GM18505 (cell line): ENCODE results near the gene OS9.

Experiments
- ATAC-seq: cut with Tn5 transposase; IDR thresholded peaks from one replicate; pipeline ENCODE4 v1.9.1; 2021; ENCODE audit not compliant: unreplicated experiment
- POLR2A ChIP-seq: IDR thresholded peaks from 4 replicates; pipeline ENCODE4 v1.6.1; 2011; ENCODE audit warnings: borderline replicate concordance; ENCODE audit not compliant: insufficient read depth, insufficient read length; ENCODE audit errors: extremely low read depth

The OS9 gene

DNA sequence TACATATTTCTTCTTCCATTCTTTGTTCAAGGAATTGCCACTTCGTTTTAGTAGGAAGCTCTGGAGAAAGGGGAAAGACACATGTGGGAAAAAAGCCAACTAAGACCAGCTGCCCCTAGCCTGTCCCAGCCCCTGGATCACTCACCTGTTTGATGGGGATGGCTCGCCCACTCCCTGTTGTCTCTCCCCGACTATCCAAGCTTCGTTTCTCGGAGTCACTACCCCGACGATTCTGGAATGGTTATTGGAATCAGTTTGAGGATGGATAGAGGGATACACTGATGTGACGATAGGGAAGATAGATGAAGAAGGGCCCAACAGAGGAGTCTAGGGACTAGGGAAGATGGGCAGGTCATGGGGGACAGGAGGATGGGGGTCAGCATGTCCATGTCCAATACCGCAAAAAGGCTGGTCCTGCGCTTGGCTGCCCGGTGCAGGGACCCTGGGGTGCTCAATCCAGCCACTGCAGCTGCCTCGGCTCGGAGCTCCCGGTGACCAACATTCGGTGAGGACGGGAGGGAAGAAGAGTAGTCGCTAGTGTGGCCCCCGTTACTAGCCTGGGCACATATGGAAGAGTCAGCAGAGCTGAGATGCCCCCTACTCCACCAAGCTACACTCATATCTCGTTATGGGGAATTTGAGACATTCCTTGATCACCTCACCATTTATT lies 37.6 kb downstream of the OS9 start:
- ATAC-seq = no peak
- TF ChIP-seq POLR2A = no peak

DNA sequence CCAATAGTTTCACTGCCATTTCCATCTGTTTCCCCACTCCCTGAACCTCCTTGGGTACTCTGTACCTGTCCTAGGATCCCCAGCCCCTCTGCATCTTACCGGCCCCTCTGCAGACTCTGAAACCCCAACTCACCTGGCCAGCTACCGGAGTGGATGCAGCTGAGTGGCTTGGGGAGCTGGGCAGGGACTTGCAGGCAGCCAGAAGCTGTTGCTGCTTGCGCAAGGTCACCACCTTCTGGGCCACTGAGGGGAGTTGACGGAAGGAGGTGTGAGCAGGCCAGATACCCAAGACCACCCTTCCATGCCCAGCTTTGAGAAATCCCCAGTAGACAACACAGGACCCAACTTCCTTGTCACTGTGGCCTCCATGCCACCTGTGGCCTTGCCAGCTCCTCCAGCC lies 38.3 kb downstream of the OS9 start:
- no peak for ATAC-seq
- no peak for TF ChIP-seq POLR2A

- no peak for ATAC-seq
- TF ChIP-seq POLR2A = no peak
These were observed 39.0 kb downstream of the OS9 start for GRCh38 chr12:57732726-57733593.

- TF ChIP-seq POLR2A = no peak
These were observed 40.0 kb downstream of the OS9 start for GRCh38 chr12:57733928-57734327.

GRCh38 chr12:57734591-57734990 lies 40.7 kb downstream of the OS9 start:
- no peak for TF ChIP-seq POLR2A
- ATAC-seq = no peak

More at GRCh38 chr12:57733928-57734327, 40.0 kb downstream of the OS9 start:
- ATAC-seq = no peak

DNA sequence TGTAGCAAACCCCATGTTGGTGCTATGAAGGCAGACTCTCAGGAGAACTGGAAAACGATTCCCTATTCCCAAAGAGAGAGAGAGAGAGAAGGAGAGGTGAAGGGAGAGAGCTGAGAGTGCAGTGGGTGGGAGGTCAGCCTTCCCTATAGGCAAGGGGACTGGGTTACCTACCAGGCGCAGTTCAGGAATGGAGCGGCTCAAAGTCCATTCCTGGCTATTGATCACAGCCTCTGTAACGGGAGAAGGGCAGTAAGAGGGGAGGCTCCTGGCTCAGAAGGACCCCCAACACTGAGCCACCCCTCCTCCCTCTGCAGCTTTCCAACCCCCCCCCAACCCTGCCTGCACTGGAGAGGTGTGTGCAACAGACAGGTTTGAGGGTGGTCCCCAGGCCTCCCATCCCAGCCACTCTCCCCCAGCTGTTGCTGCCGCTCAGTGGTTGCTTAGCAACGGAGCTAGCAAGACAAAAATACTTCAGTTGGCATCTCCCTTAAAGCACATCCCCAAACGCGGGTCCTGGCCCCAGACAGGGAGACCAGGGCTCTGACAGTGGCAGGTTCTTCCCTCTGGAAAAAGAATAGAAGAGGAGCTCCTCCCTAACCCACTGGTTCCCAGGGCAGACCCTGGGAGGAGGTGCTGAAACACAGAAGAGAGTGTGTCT lies 41.4 kb downstream of the OS9 start:
- no peak for ATAC-seq
- no peak for TF ChIP-seq POLR2A

GRCh38 chr12:57735952-57736740 lies 42.2 kb downstream of the OS9 start:
- TF ChIP-seq POLR2A = no peak
- no peak for ATAC-seq

DNA sequence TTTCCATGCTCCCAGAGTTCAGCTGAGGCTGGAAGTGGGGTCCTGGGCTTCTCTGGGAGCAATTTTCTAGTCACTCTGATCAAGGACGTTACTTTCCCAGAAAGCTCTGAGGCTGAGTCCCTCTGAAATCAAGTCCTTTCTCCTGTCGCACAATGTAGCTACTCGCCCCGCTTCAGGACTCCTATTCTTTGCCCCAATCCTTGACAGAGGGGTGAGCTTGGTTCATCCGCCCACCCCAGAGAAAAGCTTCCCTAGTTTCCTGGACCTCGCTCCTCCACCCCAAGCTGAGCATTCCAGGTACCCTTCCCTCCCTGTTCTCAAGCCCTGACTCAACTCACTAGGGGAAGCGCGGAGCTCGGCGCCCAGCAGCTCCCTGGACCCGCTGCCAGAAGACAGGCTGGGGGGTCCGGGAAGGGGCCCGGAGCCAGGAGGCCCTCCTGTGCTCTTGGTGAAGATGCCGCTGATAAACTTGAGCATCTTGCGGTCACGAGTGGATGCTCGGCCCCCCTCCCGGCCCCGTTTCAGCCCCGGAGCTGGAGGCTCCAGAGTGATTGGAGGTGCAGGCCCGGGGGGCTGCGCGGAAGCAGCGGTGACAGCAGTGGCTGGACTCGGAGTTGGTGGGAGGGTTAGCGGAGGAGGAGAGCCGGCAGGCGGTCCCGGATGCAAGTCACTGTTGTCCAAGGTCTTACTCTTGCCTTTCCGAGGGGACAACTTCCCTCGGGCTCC lies 43.0 kb downstream of the OS9 start:
- ATAC-seq = no peak
- TF ChIP-seq POLR2A = no peak

- no peak for ATAC-seq
- no peak for TF ChIP-seq POLR2A
These were observed 43.8 kb downstream of the OS9 start for GRCh38 chr12:57737467-57738460.

DNA sequence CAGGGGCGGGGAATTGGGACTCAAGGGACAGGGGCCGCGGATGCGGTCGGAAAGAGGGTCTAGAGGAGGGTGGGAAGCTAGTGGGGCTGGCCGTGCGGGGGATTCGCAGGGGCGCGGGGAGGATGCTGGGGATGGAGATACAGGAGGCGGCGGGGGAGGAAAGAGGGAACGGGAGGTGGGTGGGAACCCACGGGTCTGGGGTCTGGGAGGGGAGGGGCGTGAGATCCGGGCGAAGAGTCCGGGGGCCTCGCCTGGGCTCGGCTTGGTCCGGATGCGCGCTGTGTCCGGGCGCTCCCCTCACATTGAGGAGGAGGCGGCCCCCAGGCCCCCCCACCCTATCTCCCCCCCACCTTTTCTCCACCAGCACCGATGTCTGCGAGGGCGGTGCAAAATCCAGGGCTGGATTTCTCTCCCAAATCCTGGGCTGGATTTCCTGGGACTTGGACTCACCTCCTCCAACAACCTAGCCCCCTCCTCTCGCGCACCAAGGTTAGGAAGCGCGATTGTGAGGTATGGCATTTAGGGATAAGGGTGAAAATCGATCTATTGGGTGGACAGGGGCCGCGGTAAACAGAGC lies 44.8 kb downstream of the OS9 start, which contains the start of gene AGAP2:
TSS of gene AGAP2 (minus strand) at position 82 of the 577 bp plus-strand sequence. CDS start 496 bp downstream, outside the sequence.
- no peak for ATAC-seq
- no peak for TF ChIP-seq POLR2A

DNA sequence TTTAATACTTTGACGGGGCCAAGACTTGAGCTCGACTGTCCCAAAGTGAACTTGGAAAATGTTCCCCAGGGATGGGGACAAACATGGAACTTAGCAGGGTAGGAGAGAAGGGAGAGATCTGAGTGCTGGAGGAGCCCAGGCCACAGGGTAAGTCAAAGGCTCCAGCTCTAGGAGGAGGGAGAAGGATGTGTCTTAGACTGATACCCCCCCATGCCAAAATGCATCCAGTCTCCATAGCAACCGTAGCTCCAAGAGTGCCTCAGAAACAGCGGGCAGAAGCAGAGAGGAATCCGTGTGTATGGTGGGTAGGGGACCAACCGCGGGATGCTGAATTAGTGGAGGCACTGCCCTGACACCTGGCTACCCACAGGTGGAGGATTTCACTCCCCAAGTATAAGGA lies 45.5 kb downstream of the OS9 start:
- TF ChIP-seq POLR2A = no peak
- ATAC-seq = no peak
